ENCODE results near the gene ANKS3.

DNA sequence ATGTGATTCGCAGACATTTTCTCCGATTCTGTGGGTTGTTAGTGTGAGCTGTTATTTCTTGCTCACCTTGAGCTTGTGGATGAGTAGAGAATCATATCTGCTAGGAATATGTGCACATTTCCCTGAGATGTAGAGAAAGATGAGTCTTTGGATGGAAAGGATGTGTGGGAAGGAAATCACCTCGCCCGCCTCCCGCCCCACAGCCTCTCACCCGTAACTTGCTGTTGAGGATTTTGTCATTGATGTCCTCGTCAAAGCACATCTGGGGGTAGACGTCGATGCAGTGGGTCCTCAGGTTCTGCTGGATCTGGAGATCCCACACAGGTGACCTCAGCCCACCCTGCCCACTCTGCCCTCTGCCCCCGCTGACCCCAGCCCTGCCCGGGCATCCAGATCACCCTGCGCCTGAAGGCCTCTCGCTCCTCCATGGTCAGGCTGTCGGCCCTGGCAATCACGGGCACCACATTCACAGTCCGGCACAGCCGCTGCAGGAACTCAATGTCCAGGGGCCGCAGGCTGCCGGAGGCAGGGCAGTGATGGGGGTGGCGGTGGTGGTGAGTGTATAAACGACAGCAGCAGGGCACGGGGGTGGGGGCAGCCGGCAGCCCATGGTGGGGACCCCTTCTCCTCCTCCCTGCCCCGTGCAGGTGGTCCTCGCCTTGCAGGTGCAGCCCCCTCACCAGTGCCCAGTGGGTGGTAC, 49.3 kb upstream of the ANKS3 start:
- TF ChIP-seq, protein P1, sequence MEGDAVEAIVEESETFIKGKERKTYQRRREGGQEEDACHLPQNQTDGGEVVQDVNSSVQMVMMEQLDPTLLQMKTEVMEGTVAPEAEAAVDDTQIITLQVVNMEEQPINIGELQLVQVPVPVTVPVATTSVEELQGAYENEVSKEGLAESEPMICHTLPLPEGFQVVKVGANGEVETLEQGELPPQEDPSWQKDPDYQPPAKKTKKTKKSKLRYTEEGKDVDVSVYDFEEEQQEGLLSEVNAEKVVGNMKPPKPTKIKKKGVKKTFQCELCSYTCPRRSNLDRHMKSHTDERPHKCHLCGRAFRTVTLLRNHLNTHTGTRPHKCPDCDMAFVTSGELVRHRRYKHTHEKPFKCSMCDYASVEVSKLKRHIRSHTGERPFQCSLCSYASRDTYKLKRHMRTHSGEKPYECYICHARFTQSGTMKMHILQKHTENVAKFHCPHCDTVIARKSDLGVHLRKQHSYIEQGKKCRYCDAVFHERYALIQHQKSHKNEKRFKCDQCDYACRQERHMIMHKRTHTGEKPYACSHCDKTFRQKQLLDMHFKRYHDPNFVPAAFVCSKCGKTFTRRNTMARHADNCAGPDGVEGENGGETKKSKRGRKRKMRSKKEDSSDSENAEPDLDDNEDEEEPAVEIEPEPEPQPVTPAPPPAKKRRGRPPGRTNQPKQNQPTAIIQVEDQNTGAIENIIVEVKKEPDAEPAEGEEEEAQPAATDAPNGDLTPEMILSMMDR (optimal IDR thresholded peaks at IDR 0.05 in 1 of 3, IDR thresholded peaks at IDR 0.05 in 1 of 3, conservative IDR thresholded peaks at IDR 0.05 in 1 of 3; ENCODE audit: extremely low read depth in 1 of 3, insufficient read depth in 2 of 3, low read length in 3 of 3): no peak
- no peak for TF ChIP-seq EZH2 (IDR thresholded peaks at IDR 0.05; ENCODE audit: low read length)

Measured in keratinocyte (primary cell).